ENCODE measurements around the gene RNF6.

RNF6 gene

DNA sequence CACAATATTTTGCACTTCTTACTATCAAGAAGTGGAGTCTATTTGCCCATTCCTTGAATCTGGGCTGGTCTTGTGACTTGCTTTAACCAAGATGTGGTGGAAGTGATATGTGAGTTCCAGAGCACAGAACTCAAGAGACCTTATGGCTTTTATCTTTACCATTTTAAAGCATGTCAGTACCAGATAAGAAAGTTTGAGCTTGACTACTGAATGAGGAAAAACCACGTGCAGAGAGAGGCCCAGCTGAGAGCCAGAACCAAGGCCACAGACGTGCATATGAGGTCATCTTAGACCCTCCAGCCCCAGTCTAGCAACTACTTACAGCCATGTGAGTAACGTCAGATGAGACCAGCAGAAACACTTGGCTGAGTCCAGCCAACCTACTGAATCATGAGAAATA lies 25.5 kb upstream of the RNF6 start:
- no peak for DNase-seq (ENCODE audit: extremely low read depth, low read depth)
- TF ChIP-seq, protein P1, sequence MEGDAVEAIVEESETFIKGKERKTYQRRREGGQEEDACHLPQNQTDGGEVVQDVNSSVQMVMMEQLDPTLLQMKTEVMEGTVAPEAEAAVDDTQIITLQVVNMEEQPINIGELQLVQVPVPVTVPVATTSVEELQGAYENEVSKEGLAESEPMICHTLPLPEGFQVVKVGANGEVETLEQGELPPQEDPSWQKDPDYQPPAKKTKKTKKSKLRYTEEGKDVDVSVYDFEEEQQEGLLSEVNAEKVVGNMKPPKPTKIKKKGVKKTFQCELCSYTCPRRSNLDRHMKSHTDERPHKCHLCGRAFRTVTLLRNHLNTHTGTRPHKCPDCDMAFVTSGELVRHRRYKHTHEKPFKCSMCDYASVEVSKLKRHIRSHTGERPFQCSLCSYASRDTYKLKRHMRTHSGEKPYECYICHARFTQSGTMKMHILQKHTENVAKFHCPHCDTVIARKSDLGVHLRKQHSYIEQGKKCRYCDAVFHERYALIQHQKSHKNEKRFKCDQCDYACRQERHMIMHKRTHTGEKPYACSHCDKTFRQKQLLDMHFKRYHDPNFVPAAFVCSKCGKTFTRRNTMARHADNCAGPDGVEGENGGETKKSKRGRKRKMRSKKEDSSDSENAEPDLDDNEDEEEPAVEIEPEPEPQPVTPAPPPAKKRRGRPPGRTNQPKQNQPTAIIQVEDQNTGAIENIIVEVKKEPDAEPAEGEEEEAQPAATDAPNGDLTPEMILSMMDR (IDR thresholded peaks at IDR 0.05; ENCODE audit: low read depth, low read length, missing control alignments) = no peak
- H3K4me3 ChIP-seq (replicated peaks; ENCODE audit: low read depth, low read length) = no peak overlapping the region

DNA sequence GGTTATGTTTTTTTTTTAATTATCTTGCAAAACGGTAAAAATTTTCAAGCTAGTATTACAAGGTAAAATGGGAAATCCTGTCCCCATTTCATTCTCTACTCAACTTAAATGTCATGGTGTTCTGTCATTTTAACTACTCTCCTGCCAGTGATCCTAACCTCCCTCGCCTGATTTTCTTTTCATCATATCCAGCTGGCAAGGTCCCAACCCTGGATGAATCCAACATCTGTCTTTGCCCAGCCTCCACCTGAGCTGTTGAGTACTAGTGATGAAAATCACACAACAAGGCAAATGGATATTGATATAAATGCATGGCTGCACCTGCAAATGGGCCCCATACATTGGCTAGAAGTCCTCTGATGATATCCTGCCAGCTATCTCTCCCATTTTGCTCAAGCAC lies 24.9 kb upstream of the RNF6 start:
- TF ChIP-seq, protein P1 (IDR thresholded peaks at IDR 0.05; ENCODE audit: low read depth, low read length, missing control alignments) = no peak
- no peak overlapping the region for H3K4me3 ChIP-seq (replicated peaks; ENCODE audit: low read depth, low read length)
- DNase-seq (ENCODE audit: extremely low read depth, low read depth) = no peak

- DNase-seq (ENCODE audit: extremely low read depth, low read depth) = no peak
- H3K4me3 ChIP-seq (replicated peaks; ENCODE audit: low read depth, low read length) = no peak overlapping the region
- TF ChIP-seq, protein P1 (IDR thresholded peaks at IDR 0.05; ENCODE audit: low read depth, low read length, missing control alignments) = no peak
Observed at GRCh38 chr13:26246154-26246553, 24.0 kb upstream of the RNF6 start.

GRCh38 chr13:26236296-26236695 lies 14.2 kb upstream of the RNF6 start:
- no peak overlapping the region for H3K4me3 ChIP-seq (replicated peaks; ENCODE audit: low read depth, low read length)
- TF ChIP-seq, protein P1 (IDR thresholded peaks at IDR 0.05; ENCODE audit: low read depth, low read length, missing control alignments) = no peak
- no peak for DNase-seq (ENCODE audit: extremely low read depth, low read depth)

DNA sequence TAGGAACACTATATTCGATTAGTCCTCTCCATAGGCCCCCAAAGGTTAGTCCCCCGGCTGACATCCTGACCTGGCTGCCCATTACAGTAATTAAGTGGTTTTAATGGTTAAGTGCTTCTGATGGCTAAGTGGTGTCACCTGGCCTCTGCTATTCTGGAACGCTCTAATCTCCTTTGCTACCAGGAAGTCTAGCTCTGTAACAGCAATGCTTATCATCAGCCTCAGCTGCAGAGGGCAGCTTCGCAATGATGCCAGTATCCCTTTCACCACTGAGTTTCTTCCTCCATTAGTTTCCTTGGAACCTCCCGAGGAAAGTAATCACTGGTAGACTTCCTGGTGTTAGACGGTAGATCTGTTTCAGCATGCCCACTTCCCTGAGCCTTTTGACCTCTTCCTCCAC lies 8.6 kb upstream of the RNF6 start:
- no peak for DNase-seq (ENCODE audit: extremely low read depth, low read depth)
- H3K4me3 ChIP-seq (replicated peaks; ENCODE audit: low read depth, low read length) = no peak overlapping the region
- TF ChIP-seq, protein P1 (IDR thresholded peaks at IDR 0.05; ENCODE audit: low read depth, low read length, missing control alignments) = no peak

- TF ChIP-seq, protein P1 (IDR thresholded peaks at IDR 0.05; ENCODE audit: low read depth, low read length, missing control alignments) = no peak
- no peak for DNase-seq (ENCODE audit: extremely low read depth, low read depth)
- H3K4me3 ChIP-seq (replicated peaks; ENCODE audit: low read depth, low read length) = no peak overlapping the region
Observed at GRCh38 chr13:26229080-26229615, 7.0 kb upstream of the RNF6 start.

GRCh38 chr13:26228096-26228495 lies 6.0 kb upstream of the RNF6 start:
- TF ChIP-seq, protein P1 (IDR thresholded peaks at IDR 0.05; ENCODE audit: low read depth, low read length, missing control alignments) = no peak
- no peak for DNase-seq (ENCODE audit: extremely low read depth, low read depth)
- no peak overlapping the region for H3K4me3 ChIP-seq (replicated peaks; ENCODE audit: low read depth, low read length)

Measured in HFF-Myc (cell line).